Smooth muscle cell of the coronary artery (primary cell): ENCODE data around the gene FIBP. TPM values are rescaled to one million over a fixed set of nuclear protein-coding genes. Genes with fewer than 3 reads are reported as not detected.

Source experiments
- total RNA-seq: library from RNA; depleted of rRNA; stranded (reverse); fragments of >200 nt; gene quantifications from 2 replicates; pipeline ENCODE4 v1.2.3, GENCODE V29; 2014; ENCODE audit warnings: low replicate concordance

The FIBP gene
- total RNA-seq = 206 and 226 TPM in 2 replicates

GRCh38 chr11:65888163-65888814 lies at the start of gene FIBP:
TSS of gene FIBP (minus strand) at chr11:65888471. CDS start at chr11:65888418, 53 bp downstream.

GRCh38 chr11:65919141-65919572 lies 30.9 kb upstream of the FIBP start, which contains the start of gene DRAP1:
TSS of gene DRAP1 (plus strand) at chr11:65919426. CDS start at chr11:65919502, 76 bp downstream.

GRCh38 chr11:65918211-65919140 lies 30.2 kb upstream of the FIBP start, which contains the start of gene C11orf68:
TSS of gene C11orf68 (minus strand) at chr11:65919062. CDS start at chr11:65919031, 31 bp downstream.

GRCh38 chr11:65900125-65900898 lies 12.0 kb upstream of the FIBP start, which contains the start of gene FOSL1:
TSS of gene FOSL1 (minus strand) at chr11:65900388. CDS start at chr11:65900339, 49 bp downstream.

GRCh38 chr11:65890324-65891218 lies 2.3 kb upstream of the FIBP start, which contains the start of gene CCDC85B:
TSS of gene CCDC85B (plus strand) at chr11:65890673. CDS start at chr11:65890784, 111 bp downstream.

GRCh38 chr11:65879617-65880016 lies 8.7 kb downstream of the FIBP start, which contains the start of gene CTSW:
TSS of gene CTSW (plus strand) at chr11:65879837. CDS start at chr11:65879855, 18 bp downstream.

GRCh38 chr11:65872586-65873317 lies 15.5 kb downstream of the FIBP start, which contains the start of gene EFEMP2:
TSS of gene EFEMP2 (minus strand) at chr11:65872800. CDS start at chr11:65872354, 446 bp downstream.

GRCh38 chr11:65860278-65861164 lies 27.8 kb downstream of the FIBP start, which contains the start of gene MUS81:
TSS of gene MUS81 (plus strand) at chr11:65860433. CDS start at chr11:65860754, 321 bp downstream.

GRCh38 chr11:65857853-65858680 lies 30.2 kb downstream of the FIBP start, which contains the start of gene CFL1:
TSS of gene CFL1 (minus strand) at chr11:65858180. CDS start at chr11:65858099, 81 bp downstream.

Other genes starting within 250 kb of the FIBP start
- 12.9 and 17.1 TPM in 2 replicates for gene RELA, start 225.6 kb downstream of the FIBP start, total RNA-seq
- 42.8 and 57.1 TPM in 2 replicates for gene KAT5, start 176.2 kb downstream of the FIBP start, total RNA-seq
- gene RNASEH2C, start 167.7 kb downstream of the FIBP start, total RNA-seq = 37.2 and 40.5 TPM in 2 replicates
- 1.9 and 4.4 TPM in 2 replicates for gene AP5B1, start 107.5 kb downstream of the FIBP start, total RNA-seq
- not detected in 2 replicates for gene OVOL1, start 101.4 kb downstream of the FIBP start, total RNA-seq
- 1.1 and 4.3 TPM in 2 replicates for gene SNX32, start 54.5 kb downstream of the FIBP start, total RNA-seq
- gene CFL1, start 30.3 kb downstream of the FIBP start, total RNA-seq = 1,218 and 1,682 TPM in 2 replicates
- 24.6 and 40.7 TPM in 2 replicates for gene MUS81, start 28.0 kb downstream of the FIBP start, total RNA-seq
- 81.4 and 103 TPM in 2 replicates for gene EFEMP2, start 15.7 kb downstream of the FIBP start, total RNA-seq
- not detected in 2 replicates for gene CTSW, start 8.6 kb downstream of the FIBP start, total RNA-seq
- gene CCDC85B, start 2.2 kb upstream of the FIBP start, total RNA-seq = 28.1 and 51.0 TPM in 2 replicates
- 0.94 and 5.3 TPM in 2 replicates for gene FOSL1, start 11.9 kb upstream of the FIBP start, total RNA-seq
- gene C11orf68, start 30.6 kb upstream of the FIBP start, total RNA-seq = 14.7 and 15.8 TPM in 2 replicates
- 156 and 329 TPM in 2 replicates for gene DRAP1, start 31.0 kb upstream of the FIBP start, total RNA-seq
- not detected in 2 replicates for gene TSGA10IP, start 57.0 kb upstream of the FIBP start, total RNA-seq
- 59.2 and 75.6 TPM in 2 replicates for gene SART1, start 73.3 kb upstream of the FIBP start, total RNA-seq
- 30.3 and 32.8 TPM in 2 replicates for gene EIF1AD, start 113.7 kb upstream of the FIBP start, total RNA-seq
- 9.2 and 26.8 TPM in 2 replicates for gene BANF1, start 114.0 kb upstream of the FIBP start, total RNA-seq
- 2.3 and 2.8 TPM in 2 replicates for gene CST6, start 123.5 kb upstream of the FIBP start, total RNA-seq
- gene CATSPER1, start 138.0 kb upstream of the FIBP start, total RNA-seq = 0.68 TPM in 1 of 2 replicates, not detected in the other
- gene GAL3ST3, start 160.7 kb upstream of the FIBP start, total RNA-seq = 0.38 TPM in 1 of 2 replicates, not detected in the other
- gene SF3B2, start 163.9 kb upstream of the FIBP start, total RNA-seq = 71.4 and 114 TPM in 2 replicates
- 53.6 and 59.8 TPM in 2 replicates for gene PACS1, start 181.8 kb upstream of the FIBP start, total RNA-seq